ENCODE data around the gene COL23A1.
"Not testable (repeated sequence)": the region's sequence is repeated elsewhere in the genome, so short reads cannot be mapped to it uniquely, and the experiment has no call there.

The COL23A1 gene

DNA sequence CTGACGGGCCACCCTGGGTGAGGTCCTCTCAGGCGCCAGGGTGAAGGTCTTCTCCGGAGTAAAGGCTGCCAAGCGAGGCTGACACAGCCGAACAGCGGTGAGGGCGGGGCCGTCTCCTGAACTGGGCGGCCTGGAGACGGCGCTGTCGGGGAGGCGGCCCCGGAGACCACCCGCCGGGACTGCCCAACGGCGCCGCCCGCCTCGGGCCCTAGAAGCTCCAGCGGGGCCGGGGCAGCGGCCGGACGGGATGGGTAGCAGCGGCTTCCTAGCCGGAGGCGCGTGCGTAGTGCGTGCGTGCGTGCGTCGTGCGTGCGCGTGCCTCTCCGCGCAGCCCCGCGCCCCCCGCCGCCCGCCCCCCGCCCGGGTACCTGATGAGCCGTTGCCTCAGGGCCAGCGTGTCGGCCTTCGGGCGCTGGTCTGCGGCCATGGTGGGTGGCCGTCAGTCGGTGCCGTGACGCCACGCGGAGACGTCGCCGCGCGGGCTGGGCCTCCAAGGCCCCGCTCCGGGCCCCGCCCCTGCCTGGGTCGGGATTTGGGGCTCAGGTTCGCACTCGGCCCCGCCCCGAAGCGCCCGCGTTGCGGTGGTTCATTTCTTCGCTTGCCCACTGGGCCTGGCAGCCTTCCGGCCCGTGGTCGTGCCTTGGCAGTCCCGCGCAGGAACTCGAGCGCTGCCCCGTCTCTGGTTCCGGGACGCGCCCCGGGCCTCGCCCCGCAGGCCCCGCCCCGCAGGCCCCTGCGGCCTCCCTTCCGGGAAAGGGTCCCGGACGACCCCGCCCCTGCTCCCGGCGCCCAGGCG, 357.9 kb downstream of the COL23A1 start, which contains the start of gene PHYKPL:
PHYKPL (minus strand) TSS at position 679 of the 796 bp plus-strand sequence; CDS start at position 427, 252 bp downstream.
- peak; percentile 32 for DNase-seq

DNA sequence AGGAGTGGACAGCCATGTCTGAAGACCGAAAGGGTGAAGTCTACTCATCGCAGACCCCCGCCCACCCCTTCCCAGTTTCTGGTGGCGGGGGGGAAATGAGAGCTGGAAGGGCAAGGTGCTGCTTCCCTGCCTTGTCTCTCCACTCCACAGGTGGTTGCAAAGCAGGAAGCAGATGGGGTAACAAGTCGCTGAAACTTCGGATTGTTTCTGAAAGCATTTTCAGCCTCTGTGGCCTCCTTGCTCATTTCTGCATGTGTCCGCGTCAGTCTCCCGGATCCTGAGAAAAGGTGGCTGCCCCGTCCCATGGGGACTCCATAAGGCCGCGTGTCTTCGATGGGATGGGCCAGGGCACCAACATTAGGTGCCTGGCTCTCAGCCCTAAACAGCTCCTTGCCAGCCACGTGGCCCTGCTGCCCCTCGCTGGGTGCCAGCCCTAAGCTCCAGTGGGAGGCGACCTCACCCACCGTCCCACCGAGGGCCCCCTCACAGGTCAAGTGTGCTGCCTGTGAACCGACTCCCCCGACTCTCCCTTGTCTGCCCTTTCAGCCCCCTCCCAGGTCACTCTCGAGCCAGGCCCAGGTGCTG, 358.6 kb downstream of the COL23A1 start:
- DNase-seq = no peak

DNA sequence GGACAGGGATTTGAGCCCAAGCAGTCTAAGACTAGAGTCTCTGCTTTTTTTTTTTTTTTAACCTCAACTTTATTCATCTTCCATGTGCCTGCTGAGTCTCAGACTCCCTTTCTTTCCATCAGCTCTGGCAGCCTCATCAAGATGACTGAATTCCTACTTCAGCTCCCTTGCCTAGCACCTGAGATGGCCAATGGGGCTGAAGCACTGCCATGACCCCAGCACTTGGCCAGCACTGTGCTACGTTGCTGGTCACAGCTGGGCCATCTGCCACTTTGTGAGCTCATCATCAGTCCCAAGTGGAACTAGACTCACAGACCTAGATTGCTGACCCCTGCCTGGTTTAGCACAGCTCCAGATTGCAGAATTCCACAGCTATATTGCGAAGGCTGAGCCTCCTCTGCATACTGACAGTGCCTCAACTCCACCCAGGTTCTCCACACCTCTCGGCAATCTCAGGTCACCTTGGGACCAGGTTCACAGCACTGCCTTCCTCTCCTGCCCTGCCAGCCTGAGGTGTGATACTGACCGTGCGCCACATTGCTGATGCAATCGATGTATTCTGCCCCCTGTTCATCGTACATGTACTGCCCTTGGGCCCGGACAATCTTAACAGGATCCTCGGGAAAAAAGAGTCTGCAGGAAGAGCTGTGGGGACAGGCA, 359.2 kb downstream of the COL23A1 start:
- DNase-seq = no peak

DNA sequence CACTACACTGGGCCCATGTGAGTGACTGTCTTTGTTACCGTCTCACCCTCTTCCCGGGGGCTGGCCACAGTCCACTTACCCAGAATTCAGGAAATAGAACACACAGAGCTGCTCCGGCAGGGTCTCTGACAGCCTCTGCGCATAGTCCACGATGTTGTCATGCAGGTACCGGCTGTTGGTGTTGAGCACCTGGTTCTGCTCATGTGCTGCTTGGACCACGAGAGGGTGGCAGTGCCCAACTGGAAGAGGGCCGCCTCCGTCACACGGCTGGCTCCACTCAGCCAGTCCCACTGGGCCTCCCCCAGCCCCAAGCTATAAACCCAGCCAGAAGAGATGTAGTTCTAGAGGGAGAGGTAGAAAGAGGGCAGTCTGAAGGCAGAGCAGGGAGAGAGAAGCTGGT, 360.3 kb downstream of the COL23A1 start:
- DNase-seq = no peak

DNA sequence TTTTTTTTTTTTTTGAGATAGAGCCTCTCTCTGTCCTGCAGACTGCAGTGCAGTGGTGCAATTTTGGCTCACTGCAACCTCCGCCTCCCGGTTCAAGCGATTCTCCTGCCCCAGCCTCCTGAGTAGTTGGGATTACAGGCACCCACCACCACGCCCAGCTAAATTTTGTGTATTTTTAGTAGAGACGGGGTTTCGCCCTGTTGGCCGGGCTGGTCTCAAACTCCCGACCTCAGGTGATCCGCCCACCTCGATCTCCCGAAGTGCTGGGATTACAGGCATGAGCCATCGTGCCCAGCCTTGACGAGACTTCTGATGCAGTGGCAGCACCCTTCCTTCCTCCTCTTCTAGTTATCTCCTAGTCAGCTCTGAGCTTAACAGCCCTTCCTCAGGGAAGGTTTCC, 361.1 kb downstream of the COL23A1 start:
- not testable (repeated sequence) for DNase-seq

DNA sequence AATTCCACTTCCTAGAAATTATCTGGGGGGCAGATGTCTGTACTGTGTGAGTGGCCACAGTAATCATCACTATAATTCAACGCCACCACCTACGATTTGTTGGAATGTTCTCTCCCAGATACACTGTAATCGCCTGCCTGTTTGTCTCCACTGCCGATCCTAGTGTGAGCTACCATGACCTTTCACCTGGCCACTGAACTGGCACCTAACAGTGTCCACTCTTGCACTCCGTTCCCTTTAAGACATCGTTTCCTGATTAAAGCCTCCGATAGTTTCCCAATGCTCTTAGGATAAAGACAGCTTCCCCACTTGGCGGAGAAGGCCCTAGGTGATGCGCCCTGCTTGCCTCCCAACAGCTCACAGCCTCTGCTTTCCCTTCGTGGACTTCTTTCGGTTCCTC, 361.6 kb downstream of the COL23A1 start:
- DNase-seq = no peak

DNA sequence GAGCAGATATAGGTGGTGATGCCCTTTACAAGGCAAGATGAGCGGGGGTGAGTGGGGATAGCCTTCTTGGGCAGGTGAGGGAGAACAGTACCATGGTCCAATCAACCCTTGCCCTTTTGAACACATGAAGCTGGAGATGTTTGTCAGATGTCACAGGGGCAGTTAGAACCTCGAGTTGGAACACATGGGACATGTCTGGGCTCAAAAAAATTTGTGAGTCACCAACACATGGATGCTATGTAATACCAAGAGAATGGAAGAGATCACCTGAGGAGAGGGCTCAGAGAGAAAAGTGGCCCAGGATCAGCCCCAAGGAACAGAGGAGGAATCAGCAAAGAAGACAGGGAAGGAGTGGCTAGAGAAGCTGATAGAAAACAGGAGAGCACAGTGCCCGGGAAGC, 362.3 kb downstream of the COL23A1 start:
- DNase-seq = no peak

DNA sequence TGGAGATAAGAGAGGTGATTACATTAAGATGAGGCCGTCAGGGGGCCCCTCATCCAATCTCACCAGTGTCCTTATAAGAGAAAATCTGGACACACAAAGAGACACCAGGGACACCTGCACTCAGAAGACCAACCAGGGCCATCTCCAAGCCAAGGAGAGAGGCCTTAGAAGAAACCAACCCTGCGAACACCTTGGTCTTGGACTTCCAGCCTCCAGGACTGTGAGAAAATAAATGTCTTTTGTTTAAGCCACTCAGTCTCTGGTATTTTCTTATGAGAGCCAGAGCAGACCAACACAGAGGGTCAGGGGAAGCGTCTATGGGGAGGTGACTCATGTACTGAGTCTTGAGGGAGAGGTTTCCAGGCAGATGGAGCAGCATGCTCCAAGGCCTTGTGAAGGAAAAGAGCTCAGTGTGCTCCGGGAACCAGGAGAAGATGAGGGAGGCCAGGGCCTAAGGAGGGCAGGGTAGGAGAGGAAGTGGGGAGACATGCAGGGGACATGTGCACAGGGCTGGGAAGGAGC, 363.0 kb downstream of the COL23A1 start:
- DNase-seq = no peak

DNA sequence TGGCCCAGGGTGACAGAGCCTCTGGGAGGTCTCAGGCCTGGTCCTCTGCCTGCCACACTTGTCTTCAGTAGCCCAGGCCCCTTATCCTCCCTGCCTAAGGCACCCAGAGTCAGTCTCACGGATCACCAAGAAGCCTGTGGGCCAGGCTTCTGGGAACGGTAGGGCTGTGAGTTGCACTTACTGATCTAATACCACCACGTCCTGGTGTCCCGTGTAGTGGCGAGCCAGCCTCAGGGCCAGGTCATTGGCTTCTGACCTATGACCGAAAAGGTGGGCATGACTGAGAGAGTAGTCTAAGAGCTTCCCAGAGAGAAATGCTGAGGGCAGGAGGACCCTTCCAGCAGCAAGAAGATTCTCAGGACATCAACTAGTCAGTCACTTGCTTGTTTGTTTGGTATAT, 365.0 kb downstream of the COL23A1 start:
- DNase-seq = no peak

DNA sequence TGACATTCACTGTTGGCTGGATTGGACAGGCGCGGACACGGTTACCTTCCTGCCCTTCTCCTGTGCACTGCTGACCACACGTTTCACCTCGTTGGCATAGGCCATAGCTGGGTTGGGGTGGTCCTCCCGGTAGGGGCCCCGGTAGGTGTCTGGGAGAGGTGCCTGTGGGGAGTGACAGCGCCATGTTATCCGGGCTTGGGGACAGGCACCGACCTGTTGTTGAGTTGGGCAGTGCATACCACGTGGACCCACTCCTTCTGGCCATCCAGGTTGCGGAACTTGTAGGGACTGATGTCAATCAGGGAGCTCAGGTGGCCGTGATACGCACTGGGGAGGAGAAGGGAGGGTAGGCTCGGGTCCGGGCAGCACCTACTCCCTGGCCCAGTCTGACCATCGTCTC, 365.8 kb downstream of the COL23A1 start:
- no peak for DNase-seq

DNA sequence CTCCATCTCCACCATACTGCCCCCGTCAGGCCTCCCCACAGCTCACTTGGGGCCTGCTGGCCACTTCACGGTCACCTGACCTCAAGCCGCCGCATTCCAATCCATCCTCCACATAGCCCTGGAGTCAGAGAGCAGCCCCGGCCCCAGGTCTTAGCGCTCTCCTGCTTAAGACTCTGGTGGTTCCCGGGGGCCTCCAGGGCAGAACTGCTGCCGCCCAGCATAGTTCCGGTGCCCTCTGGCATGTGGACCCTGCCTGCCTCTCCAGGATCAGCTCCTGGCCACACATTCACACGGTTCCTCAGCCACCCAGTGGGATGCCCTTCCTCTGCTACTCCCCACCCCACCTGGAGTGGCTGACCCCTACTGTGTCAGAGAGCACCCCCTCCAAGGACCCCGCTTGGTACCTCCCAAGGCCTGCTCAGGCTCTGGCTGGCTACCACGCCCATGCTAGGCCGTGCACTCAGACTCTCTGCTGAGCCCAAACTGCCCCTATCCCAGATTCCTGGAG, 366.3 kb downstream of the COL23A1 start:
- DNase-seq = no peak

DNA sequence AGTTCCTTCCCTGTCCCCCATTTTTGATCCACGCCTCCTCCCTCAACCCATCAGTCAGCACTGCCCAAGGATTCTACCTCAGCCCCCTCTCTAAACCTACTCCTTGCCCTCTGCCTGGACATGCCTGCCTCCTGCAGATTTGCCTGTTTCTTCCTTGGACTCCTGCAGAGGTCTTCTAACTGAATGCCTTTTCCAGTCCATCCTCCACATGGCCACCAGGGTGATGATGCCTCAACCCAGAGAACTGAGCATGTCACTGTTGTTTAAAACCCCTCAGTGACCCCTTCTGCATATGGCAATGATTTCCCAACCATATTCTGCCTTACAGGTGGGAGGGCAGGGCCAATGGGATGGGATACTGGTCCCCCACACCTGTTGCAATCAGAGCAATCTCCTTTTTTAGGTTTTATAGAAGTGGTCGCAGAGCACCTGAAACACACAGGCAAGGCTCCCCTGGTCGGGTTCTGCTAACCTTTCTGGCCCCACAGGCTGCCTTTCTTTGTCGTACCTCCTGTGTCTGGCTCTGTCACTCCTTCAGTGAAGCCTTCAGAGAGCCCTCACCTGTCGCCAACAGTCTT, 366.9 kb downstream of the COL23A1 start:
- no peak for DNase-seq

DNA sequence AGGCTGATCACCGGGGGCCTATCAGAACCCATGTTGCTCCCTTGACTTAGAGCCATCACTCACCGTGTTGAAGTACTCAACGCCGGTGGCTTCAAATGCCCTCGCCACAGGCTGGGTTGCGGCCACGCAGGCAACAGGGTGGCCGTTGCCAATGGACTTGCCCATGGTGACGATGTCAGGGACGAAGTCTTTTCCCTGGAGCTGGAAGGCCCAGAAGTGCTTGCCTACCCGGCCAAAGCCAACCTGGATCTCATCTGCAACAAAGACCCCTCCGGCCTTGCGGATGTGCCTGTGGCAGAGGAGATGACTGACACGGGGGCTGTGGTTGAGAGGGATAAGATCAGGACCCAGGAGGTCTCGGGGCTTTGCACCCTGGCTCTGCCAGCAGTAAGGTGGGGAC, 367.9 kb downstream of the COL23A1 start:
- no peak for DNase-seq

DNA sequence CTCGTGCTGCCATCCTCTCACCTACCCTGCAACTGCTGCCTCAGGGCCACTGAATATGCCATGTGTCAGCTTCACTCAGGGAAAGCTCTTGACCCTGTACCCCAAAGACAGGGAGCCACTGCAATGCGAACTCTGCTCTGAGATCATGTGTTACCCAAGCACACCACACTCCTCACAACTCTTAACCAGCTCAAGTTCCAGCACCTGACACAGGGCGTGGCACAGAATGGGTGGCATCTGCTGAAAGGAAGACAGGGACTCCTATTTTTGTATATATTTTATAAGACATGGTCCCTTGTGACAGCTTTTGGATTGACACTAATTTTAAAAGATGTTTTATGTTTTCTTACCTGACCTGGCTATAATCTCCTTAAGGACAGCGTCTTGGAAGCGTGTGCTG, 368.3 kb downstream of the COL23A1 start:
- DNase-seq = no peak

DNA sequence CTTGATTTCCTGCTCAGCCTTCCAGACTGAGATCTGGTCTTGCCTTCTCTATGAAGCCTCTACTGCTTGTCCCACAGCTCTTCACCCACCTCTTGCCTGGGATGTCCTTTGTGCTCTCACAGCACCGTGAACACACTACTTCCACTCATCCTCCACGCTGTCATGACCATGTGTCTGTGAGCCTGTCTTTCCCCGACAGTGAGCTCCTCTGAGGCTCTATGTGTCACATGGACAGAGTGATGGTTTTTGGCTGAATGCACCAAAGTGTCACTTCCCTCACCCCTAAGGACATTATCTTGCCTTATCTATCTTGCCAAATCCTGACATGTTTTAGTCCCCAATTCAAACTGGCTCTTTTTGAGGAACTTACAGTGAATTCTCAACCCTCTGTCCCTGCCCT, 368.9 kb downstream of the COL23A1 start:
- no peak for DNase-seq

DNA sequence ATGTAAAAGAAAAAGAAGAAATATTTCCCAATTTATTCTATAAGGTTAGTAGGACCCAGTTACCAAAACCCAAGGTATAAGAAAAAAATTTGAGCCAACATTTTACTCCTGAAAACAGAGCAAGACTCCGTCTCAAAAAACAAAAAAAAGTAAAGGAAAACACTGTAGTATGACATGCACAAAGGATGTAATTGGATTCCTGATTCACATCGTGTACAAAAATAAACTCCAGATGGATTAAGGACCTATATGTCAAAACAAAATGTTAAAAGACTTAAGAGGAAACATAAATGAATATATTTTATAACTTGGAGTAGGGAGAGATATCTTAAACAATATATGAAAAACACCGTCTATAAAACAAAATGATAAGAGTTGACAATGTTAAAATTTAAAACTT, 371.4 kb downstream of the COL23A1 start:
- DNase-seq = no peak

DNA sequence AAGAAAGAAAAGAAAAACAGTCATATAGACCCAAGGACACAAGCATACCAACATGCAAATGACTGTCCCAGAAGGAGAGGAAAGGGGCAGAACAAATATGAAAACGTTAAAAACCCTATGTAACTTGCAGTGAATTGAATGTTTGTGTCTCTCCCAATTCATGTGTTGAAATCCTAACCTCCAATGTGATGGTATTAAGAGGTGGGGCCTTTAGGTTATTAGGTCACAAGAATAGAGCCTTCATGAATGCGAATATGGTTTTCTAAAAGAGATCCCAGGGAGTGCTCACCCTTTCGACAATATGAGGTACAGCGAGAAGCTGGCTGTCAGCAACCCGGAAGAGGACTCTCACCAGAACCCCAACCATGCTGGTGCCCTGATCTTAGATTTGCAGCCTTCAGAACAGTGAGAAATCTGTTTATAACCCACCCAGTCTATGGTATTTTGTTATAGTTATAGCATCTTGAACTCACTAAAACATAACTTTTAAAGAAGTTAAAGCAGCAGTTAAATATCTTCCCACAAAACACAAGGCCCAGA, 371.9 kb downstream of the COL23A1 start:
- DNase-seq = no peak

DNA sequence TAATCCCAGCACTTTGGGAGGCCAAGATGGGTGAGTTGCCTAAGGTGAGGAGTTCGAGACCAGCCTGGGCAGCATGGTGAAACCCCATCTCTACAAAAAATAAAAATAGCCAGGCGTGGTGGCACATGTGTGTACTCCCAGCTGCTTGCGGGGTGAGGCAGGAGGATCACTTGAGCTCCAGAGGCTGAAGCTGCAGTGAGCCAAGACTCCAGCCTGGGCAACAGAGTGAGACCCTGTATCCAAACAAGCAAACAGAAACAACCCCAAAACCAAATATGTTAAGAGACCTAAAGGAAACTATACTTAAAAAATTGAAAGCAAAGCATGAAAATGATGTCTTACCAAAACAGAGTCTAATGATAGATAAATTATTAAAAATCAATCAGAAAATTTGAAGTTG, 373.4 kb downstream of the COL23A1 start:
- DNase-seq = no peak

DNA sequence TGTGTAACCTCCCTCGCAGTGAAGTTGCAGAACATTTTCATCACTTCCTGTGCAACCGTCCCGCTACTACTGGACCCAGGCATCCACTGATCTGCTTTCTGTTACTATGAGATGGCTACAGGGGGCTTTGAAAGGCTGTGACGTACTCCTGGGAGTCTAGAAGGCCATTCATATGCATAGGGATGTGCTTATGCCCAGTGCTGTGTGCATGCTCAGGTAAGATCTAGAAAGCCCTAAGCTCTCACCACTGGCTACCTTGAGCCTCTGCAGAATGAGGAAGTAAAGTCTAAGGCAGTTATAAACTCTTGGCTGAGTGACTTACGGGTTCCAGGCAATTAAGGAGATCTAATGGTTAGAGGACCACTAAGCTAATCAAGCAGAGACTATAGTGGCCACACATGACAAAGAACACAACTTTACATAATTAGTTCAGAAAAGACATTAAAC, 374.1 kb downstream of the COL23A1 start:
- DNase-seq = no peak

DNA sequence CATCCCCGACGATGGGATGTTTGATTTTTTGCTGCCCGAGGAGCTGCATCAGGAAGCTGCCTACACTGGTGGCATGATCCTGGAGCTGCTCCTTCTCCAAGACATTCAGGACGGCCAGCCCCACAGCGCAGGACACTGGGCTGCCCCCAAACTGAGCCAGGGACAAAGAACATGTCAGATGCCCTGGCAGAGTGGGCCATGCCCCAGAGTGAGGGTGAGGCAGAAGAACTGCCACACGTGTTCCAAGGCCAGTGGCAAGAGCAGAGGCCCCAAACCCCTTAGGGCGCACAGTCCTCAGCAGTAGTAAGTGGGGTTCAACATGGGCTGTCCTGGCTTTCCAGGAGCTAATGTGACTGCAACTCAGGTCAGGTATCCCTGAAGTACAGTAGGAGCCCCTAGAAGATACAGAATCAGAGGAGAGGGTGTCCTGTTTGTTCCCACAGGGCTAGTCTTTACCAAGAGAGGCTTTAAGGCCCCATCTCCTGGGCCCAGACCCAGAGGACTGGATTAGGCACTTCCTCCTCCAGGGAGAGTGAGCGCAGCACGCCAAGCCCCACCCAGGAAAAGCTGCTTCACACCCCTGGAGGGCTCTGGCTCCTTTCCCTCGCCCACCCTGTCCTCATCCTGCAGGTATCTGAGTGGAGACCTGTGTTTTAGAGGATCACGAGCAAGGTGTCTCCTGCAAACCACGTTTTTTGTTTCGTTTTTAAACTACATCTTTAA, 374.8 kb downstream of the COL23A1 start:
- DNase-seq = no peak

DNA sequence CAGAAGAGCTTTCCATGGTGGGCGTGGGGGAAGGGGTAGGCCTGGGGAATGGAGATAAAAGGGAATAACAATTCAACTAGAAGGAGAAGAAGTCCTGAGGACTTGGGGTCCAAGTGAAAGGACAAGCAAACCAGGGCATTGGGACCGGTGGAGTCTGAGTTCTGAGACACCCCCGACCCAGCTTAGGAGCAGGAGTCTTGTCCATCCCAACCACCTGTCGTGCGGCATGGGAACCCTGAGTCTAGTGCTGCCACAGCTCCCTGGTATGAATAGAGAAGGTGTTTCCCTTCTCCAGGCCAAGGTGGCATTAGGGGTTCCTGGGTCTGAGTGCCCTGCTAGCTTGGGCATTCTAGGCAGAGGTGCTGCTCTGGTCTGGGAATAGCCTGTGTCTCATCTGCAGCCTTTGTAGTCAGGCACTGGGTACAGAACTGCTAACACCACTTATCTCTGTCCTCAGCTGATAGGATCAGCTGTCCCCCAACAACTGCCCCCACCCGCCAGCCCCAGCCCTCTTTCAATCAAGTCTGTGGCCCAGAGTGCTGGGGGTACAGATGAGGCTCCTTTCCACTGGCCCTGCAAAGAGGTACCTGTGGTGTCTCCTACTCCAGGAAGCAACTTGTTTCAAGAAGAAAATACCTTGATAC, 375.9 kb downstream of the COL23A1 start:
- DNase-seq = no peak

DNA sequence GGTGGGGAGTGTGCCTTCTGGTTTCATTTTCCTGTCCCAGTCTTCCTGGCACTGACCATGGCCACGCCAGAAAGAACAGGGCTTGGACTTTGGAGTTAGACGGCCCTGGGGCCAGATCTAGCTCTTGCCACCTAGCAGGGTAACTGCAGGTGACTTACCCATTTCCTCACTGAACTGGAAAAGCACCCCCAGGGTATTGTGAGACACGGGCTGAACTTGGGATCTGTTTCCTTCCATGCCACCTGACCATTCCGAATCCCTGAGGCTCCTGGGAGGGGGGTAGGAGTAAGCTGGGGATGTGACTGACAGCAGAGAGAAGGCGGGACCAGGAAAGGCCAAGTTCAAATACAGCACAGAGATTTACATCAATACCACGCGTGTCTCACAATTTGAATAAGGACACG, 376.4 kb downstream of the COL23A1 start:
- no peak for DNase-seq

Data from DMS79 treated with DMSO at 0.1 percent for 48 hours (cell line).